Neural crest cell (in vitro differentiated cells): ENCODE results near the gene CTPS2. TPM values are rescaled to one million over a fixed set of nuclear protein-coding genes. Genes with fewer than 3 reads are reported as not detected.

ENCODE experiments used
- DNase-seq: peaks from one replicate; pipeline ENCODE4 v3.0.0; 2021; ENCODE audit warnings: low read depth, mixed read lengths, low spot score
- H3K27ac Mint-ChIP-seq: one replicate; pipeline ENCODE4 v1.8.0; 2021; ENCODE audit warnings: mild to moderate bottlenecking, mixed read lengths; ENCODE audit not compliant: unreplicated experiment
- H3K27me3 Mint-ChIP-seq: 2 replicates; pipeline ENCODE4 v1.8.0; 2021; ENCODE audit warnings: low read depth, mild to moderate bottlenecking, mixed read lengths
- H3K36me3 Mint-ChIP-seq: 2 replicates; pipeline ENCODE4 v1.8.0; 2021; ENCODE audit warnings: low read depth, mild to moderate bottlenecking, mixed read lengths
- H3K4me1 Mint-ChIP-seq: 2 replicates; pipeline ENCODE4 v1.8.0; 2021; ENCODE audit warnings: mixed read lengths
- H3K4me3 Mint-ChIP-seq: one replicate; pipeline ENCODE4 v1.8.0; 2021; ENCODE audit warnings: mild to moderate bottlenecking, mixed read lengths
- H3K9me3 Mint-ChIP-seq: 2 replicates; pipeline ENCODE4 v1.8.0; 2021; ENCODE audit warnings: mixed read lengths
- CTCF ChIP-seq: fragments of 200-600 bp; sonication (generic); conservative IDR thresholded peaks from 2 replicates; pipeline ENCODE4 v1.5.0; 2021; ENCODE audit warnings: antibody characterized with exemption, mild to moderate bottlenecking
- total RNA-seq: library from RNA; stranded (reverse); gene quantifications from 2 replicates; pipeline ENCODE4 v1.2.1, GENCODE V29; 2021

The CTPS2 gene
- total RNA-seq, 1 donor from 2014 or later = 67.5 TPM

GRCh38 chrX:16700734-16701133 lies 11.7 kb downstream of the CTPS2 start:
- Mint-ChIP-seq H3K36me3 (peaks cover 20% of the 10 kb centered on the region), H3K4me3 (no peak overlapping the region), H3K9me3 (no peaks in the 10 kb centered on the region), H3K4me1 (peaks cover 4% of the 10 kb centered on the region), H3K27ac (no peak overlapping the region), H3K27me3 (no peaks in the 10 kb centered on the region)
- TF ChIP-seq CTCF = no peak
- DNase-seq = no peak

- H3K4me1 Mint-ChIP-seq = peaks cover 3% of the 10 kb centered on the region
- peaks cover 23% of the 10 kb centered on the region for H3K36me3 Mint-ChIP-seq
These were observed 13.1 kb downstream of the CTPS2 start for GRCh38 chrX:16699389-16699788.

GRCh38 chrX:16696956-16697355 lies 15.5 kb downstream of the CTPS2 start:
- H3K4me3 Mint-ChIP-seq = no peak overlapping the region
- no peaks in the 10 kb centered on the region for H3K9me3 Mint-ChIP-seq
- H3K27me3 Mint-ChIP-seq = no peaks in the 10 kb centered on the region
- TF ChIP-seq CTCF = no peak
- H3K27ac Mint-ChIP-seq = no peak overlapping the region
- DNase-seq = no peak
- H3K36me3 Mint-ChIP-seq = peaks cover 23% of the 10 kb centered on the region
- peaks cover 3% of the 10 kb centered on the region for H3K4me1 Mint-ChIP-seq

More at GRCh38 chrX:16699389-16699788, 13.1 kb downstream of the CTPS2 start:
- no peaks in the 10 kb centered on the region for H3K9me3 Mint-ChIP-seq
- DNase-seq = no peak
- no peak overlapping the region for H3K27ac Mint-ChIP-seq
- peak overlapping the region; percentile 31 for H3K4me3 Mint-ChIP-seq
- H3K27me3 Mint-ChIP-seq = no peaks in the 10 kb centered on the region
- TF ChIP-seq CTCF = no peak

GRCh38 chrX:16695079-16695676 lies 17.3 kb downstream of the CTPS2 start:
- Mint-ChIP-seq H3K4me3 (no peak overlapping the region), H3K36me3 (peaks cover 24% of the 10 kb centered on the region), H3K9me3 (no peaks in the 10 kb centered on the region), H3K27ac (no peak overlapping the region), H3K4me1 (peaks cover 3% of the 10 kb centered on the region), H3K27me3 (no peaks in the 10 kb centered on the region)
- peak; percentile 80 for DNase-seq
- TF ChIP-seq CTCF = peak; percentile 95

- DNase-seq = no peak
- Mint-ChIP-seq H3K9me3 (no peaks in the 10 kb centered on the region), H3K4me3 (no peak overlapping the region), H3K27me3 (no peaks in the 10 kb centered on the region), H3K36me3 (peaks cover 7% of the 10 kb centered on the region), H3K27ac (no peak overlapping the region), H3K4me1 (no peaks in the 10 kb centered on the region)
- TF ChIP-seq CTCF = no peak
These were observed 25.0 kb downstream of the CTPS2 start for GRCh38 chrX:16687514-16687913.
